ENCODE measurements around the gene IL1RN. TPM values are rescaled to one million over a fixed set of nuclear protein-coding genes. Genes with fewer than 3 reads are reported as not detected.
A peak's percentile ranks its signal among the peaks of the same experiment; 100 is the strongest.

IL1RN gene
- total and polyA plus RNA-seq, 2 of the 13 experiments (the other 11 are each of a cell fraction or from before 2014, with no cell fraction given), result 21.2 to 101 TPM

DNA sequence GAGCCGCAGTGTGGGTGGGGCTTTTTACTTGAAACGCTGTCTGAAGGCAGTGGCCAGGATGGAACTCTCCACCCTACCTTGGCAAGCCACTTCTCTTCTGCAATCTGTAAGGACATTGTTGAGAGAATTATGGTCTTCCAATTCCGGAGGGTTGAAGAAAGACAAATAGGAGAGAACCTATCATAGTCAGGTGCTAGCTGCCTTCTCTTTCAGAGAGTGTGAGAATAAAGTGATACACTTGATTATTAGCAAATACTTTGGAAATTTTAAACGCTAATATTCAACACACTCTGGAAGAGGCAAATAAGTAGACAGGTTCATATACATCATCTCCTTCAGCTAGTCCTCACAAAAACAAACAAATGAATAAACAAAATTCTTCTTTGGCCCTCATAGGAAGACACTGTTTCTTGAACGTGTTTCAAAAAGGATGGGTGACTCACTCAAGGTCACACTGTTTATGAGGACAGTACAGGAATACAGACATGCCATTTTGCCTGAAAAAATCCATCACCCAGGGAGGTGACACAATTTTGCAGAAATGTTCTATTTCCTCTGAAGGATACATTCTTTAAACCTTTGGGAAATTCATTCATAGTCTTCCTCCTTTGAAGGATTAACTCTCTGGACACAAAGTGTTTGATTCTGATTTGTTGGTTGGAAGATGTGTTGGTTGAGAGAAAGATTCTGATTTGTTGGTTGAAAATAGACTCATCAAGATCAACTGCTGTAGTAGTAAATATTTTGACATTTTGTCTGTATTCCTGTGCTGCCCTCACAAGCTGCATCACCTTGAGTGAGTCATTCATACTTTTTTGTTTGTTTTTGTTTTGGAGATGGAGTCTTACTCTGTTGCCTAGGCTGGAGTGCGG is 2.2 kb upstream of the IL1RN start (continued):
- TF ChIP-seq, protein P1, sequence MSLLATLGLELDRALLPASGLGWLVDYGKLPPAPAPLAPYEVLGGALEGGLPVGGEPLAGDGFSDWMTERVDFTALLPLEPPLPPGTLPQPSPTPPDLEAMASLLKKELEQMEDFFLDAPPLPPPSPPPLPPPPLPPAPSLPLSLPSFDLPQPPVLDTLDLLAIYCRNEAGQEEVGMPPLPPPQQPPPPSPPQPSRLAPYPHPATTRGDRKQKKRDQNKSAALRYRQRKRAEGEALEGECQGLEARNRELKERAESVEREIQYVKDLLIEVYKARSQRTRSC (CRISPR knock-in tag; IDR thresholded peaks at IDR 0.05; ENCODE audit: low read depth), result no peak
- TF ChIP-seq, protein P2, sequence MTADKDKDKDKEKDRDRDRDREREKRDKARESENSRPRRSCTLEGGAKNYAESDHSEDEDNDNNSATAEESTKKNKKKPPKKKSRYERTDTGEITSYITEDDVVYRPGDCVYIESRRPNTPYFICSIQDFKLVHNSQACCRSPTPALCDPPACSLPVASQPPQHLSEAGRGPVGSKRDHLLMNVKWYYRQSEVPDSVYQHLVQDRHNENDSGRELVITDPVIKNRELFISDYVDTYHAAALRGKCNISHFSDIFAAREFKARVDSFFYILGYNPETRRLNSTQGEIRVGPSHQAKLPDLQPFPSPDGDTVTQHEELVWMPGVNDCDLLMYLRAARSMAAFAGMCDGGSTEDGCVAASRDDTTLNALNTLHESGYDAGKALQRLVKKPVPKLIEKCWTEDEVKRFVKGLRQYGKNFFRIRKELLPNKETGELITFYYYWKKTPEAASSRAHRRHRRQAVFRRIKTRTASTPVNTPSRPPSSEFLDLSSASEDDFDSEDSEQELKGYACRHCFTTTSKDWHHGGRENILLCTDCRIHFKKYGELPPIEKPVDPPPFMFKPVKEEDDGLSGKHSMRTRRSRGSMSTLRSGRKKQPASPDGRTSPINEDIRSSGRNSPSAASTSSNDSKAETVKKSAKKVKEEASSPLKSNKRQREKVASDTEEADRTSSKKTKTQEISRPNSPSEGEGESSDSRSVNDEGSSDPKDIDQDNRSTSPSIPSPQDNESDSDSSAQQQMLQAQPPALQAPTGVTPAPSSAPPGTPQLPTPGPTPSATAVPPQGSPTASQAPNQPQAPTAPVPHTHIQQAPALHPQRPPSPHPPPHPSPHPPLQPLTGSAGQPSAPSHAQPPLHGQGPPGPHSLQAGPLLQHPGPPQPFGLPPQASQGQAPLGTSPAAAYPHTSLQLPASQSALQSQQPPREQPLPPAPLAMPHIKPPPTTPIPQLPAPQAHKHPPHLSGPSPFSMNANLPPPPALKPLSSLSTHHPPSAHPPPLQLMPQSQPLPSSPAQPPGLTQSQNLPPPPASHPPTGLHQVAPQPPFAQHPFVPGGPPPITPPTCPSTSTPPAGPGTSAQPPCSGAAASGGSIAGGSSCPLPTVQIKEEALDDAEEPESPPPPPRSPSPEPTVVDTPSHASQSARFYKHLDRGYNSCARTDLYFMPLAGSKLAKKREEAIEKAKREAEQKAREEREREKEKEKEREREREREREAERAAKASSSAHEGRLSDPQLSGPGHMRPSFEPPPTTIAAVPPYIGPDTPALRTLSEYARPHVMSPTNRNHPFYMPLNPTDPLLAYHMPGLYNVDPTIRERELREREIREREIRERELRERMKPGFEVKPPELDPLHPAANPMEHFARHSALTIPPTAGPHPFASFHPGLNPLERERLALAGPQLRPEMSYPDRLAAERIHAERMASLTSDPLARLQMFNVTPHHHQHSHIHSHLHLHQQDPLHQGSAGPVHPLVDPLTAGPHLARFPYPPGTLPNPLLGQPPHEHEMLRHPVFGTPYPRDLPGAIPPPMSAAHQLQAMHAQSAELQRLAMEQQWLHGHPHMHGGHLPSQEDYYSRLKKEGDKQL (CRISPR knock-in tag; IDR thresholded peaks at IDR 0.05; ENCODE audit: low read depth), result no peak
- TF ChIP-seq ZNF841 (CRISPR knock-in tag; IDR thresholded peaks at IDR 0.05; ENCODE audit: borderline replicate concordance) (no peak), ZNF598 (CRISPR knock-in tag; IDR thresholded peaks at IDR 0.05; ENCODE audit: borderline replicate concordance) (no peak), ZNF549 (CRISPR knock-in tag; IDR thresholded peaks at IDR 0.05) (no peak), ZFP90 (CRISPR knock-in tag; IDR thresholded peaks at IDR 0.05; ENCODE audit: borderline replicate concordance) (no peak), FOSL2 (CRISPR knock-in tag; IDR thresholded peaks at IDR 0.05) (peak; percentile 88), NR2F1 (CRISPR knock-in tag; IDR thresholded peaks at IDR 0.05) (no peak), HNRNPK (IDR thresholded peaks at IDR 0.05; ENCODE audit: low read depth, low read length, poor library complexity, severe bottlenecking) (no peak), ZFP36L2 (CRISPR knock-in tag; IDR thresholded peaks at IDR 0.05) (0 out of 2 replicates have a peak, but pooled peaks have one; percentile 5), ZNF367 (CRISPR knock-in tag; IDR thresholded peaks at IDR 0.05; ENCODE audit: borderline replicate concordance) (no peak), HNRNPL (IDR thresholded peaks at IDR 0.05; ENCODE audit: low read depth, low read length) (no peak), ZNF121 (CRISPR knock-in tag; IDR thresholded peaks at IDR 0.05) (no peak), ZNF781 (CRISPR knock-in tag; IDR thresholded peaks at IDR 0.05; ENCODE audit: borderline replicate concordance, not compliant biosample characterization) (no peak), KLF11 (CRISPR knock-in tag; IDR thresholded peaks at IDR 0.05) (no peak)
- TF ChIP-seq, protein P3, sequence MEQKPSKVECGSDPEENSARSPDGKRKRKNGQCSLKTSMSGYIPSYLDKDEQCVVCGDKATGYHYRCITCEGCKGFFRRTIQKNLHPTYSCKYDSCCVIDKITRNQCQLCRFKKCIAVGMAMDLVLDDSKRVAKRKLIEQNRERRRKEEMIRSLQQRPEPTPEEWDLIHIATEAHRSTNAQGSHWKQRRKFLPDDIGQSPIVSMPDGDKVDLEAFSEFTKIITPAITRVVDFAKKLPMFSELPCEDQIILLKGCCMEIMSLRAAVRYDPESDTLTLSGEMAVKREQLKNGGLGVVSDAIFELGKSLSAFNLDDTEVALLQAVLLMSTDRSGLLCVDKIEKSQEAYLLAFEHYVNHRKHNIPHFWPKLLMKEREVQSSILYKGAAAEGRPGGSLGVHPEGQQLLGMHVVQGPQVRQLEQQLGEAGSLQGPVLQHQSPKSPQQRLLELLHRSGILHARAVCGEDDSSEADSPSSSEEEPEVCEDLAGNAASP (CRISPR knock-in tag; IDR thresholded peaks at IDR 0.05; ENCODE audit: borderline replicate concordance), result no peak
- TF ChIP-seq, protein P4, sequence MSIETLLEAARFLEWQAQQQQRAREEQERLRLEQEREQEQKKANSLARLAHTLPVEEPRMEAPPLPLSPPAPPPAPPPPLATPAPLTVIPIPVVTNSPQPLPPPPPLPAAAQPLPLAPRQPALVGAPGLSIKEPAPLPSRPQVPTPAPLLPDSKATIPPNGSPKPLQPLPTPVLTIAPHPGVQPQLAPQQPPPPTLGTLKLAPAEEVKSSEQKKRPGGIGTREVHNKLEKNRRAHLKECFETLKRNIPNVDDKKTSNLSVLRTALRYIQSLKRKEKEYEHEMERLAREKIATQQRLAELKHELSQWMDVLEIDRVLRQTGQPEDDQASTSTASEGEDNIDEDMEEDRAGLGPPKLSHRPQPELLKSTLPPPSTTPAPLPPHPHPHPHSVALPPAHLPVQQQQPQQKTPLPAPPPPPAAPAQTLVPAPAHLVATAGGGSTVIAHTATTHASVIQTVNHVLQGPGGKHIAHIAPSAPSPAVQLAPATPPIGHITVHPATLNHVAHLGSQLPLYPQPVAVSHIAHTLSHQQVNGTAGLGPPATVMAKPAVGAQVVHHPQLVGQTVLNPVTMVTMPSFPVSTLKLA (IDR thresholded peaks at IDR 0.05), result no peak
